H1 (cell line): ENCODE measurements around the gene C19orf25. TPM values are rescaled to one million over a fixed set of nuclear protein-coding genes. Genes with fewer than 3 reads are reported as not detected.

Experiments
- CTCF ChIA-PET: fragments of 300-600 bp; sonication (Branson Sonifier 250); formaldehyde crosslinking; loops from one replicate; lab custom pipeline; 2021; ENCODE audit not compliant: partially characterized antibody; lab: Charles Lee
- POLR2A ChIA-PET: fragments of 300-600 bp; sonication (Branson Sonifier 250); formaldehyde crosslinking; loops from one replicate; lab custom pipeline; 2021; ENCODE audit warnings: inconsistent platforms; ENCODE audit not compliant: partially characterized antibody; lab: Charles Lee
- DNase-seq, 2 experiments: peaks; one replicate each; pipeline versions ENCODE4 v3.0.0 to v3.0.0-alpha.2; 2010 to 2022; ENCODE audit warnings: low spot score in 2 of 2, low read depth in 1 of 2, mixed read lengths in 1 of 2
- FAIRE-seq: peaks from 2 replicates; lab custom pipeline; 2011; peaks lifted over from hg19 to GRCh38; lab: Jason Lieb, UNC
- H2AFZ ChIP-seq: 2 replicates; pipeline ENCODE4 v1.8.1; 2012; ENCODE audit warnings: low read length, inconsistent platforms
- H2AK5ac ChIP-seq: 2 replicates; pipeline ENCODE4 v1.6.1; 2013; ENCODE audit warnings: low read depth, low read length
- H2BK120ac ChIP-seq: replicated peaks from 2 replicates; pipeline ENCODE3; 2013; ENCODE audit warnings: low read depth, low read length, inconsistent platforms
- H2BK12ac ChIP-seq: 2 replicates; pipeline ENCODE4 v1.6.1; 2013; ENCODE audit warnings: low read depth, low read length
- H2BK15ac ChIP-seq: 2 replicates; pipeline ENCODE4 v1.6.1; 2013; ENCODE audit warnings: low read length
- H2BK20ac ChIP-seq: 2 replicates; pipeline ENCODE4 v1.6.1; 2013; ENCODE audit warnings: low read length
- H2BK5ac ChIP-seq: 2 replicates; pipeline ENCODE4 v1.6.1; 2013; ENCODE audit warnings: low read depth, low read length
- H3K14ac ChIP-seq: 2 replicates; pipeline ENCODE4 v1.6.1; 2013; ENCODE audit warnings: inconsistent platforms; ENCODE audit not compliant: insufficient read length
- H3K18ac ChIP-seq: 2 replicates; pipeline ENCODE4 v1.6.1; 2013; ENCODE audit warnings: low read length; ENCODE audit errors: extremely low read depth
- H3K23ac ChIP-seq: 2 replicates; pipeline ENCODE4 v1.6.1; 2013; ENCODE audit warnings: inconsistent platforms; ENCODE audit not compliant: insufficient read length
- H3K23me2 ChIP-seq: 2 replicates; pipeline ENCODE4 v1.6.1; 2013; ENCODE audit warnings: low read depth, low read length
- H3K27ac ChIP-seq: 2 replicates; pipeline ENCODE4 v1.6.1; 2011; ENCODE audit warnings: low read depth, low read length, inconsistent platforms
- H3K27me3 ChIP-seq, 4 experiments: replicated peaks in 1 of 4; 1 replicate in 1 of 4; 2 replicates in 3 of 4; pipeline versions ENCODE4 v1.6.1 to v1.8.1; 2011 to 2013; ENCODE audit warnings: low read length in 3 of 4, mild to moderate bottlenecking in 3 of 4, inconsistent platforms in 2 of 4, mixed read lengths in 2 of 4, moderate library complexity in 1 of 4; ENCODE audit not compliant: control insufficient read depth in 3 of 4, insufficient read depth in 3 of 4; ENCODE audit errors: extremely low read depth in 1 of 4
- H3K36me3 ChIP-seq, 4 experiments: 2 replicates each; pipeline versions ENCODE4 v1.6.1 to v1.8.1; 2011 to 2013; ENCODE audit warnings: mild to moderate bottlenecking in 4 of 4, low read length in 3 of 4, moderate library complexity in 2 of 4, control low read depth in 1 of 4, inconsistent platforms in 1 of 4; ENCODE audit not compliant: insufficient read depth in 4 of 4, control insufficient read depth in 2 of 4
- H3K4ac ChIP-seq: replicated peaks from 2 replicates; pipeline ENCODE3; 2013; ENCODE audit warnings: low read length, low read depth, mixed read lengths, inconsistent platforms; ENCODE audit not compliant: insufficient read length
- H3K4me1 ChIP-seq, 4 experiments: replicated peaks in 1 of 4; 1 replicate in 1 of 4; 2 replicates in 3 of 4; pipeline versions ENCODE4 v1.6.1 to v1.8.1; 2011 to 2013; ENCODE audit warnings: low read length in 3 of 4, inconsistent platforms in 2 of 4, mixed read lengths in 1 of 4; ENCODE audit not compliant: insufficient read depth in 4 of 4, control insufficient read depth in 3 of 4
- H3K4me2 ChIP-seq, 2 experiments: 2 replicates each; pipeline versions ENCODE4 v1.6.1 to v1.8.1; 2011 to 2013; ENCODE audit warnings: low read depth in 2 of 2, low read length in 2 of 2, control low read depth in 1 of 2, inconsistent platforms in 1 of 2, mild to moderate bottlenecking in 1 of 2; ENCODE audit not compliant: insufficient read depth in 1 of 2
- H3K4me3 ChIP-seq, 4 experiments: fragments of 200-600, 300-600 bp in 1 of 4; sonication (generic), shearing (Covaris generic), sonication (Bioruptor Twin) in 1 of 4; 2 replicates each; pipeline versions ENCODE4 v1.5.1 to v1.8.1; 2011 to 2016; ENCODE audit warnings: low read length in 4 of 4, low read depth in 3 of 4, control low read depth in 2 of 4, inconsistent platforms in 2 of 4, mild to moderate bottlenecking in 2 of 4, mixed read lengths in 1 of 4, moderate library complexity in 1 of 4; ENCODE audit not compliant: insufficient read depth in 2 of 4; ENCODE audit errors: extremely low read depth in 1 of 4
- H3K56ac ChIP-seq: replicated peaks from 2 replicates; pipeline ENCODE3; 2013; ENCODE audit warnings: low read depth, mild to moderate bottlenecking, mixed read lengths, low read length, inconsistent platforms; ENCODE audit not compliant: insufficient read length
- H3K79me1 ChIP-seq: 2 replicates; pipeline ENCODE4 v1.6.1; 2013; ENCODE audit warnings: low read depth, low read length, control low read depth
- H3K79me2 ChIP-seq, 2 experiments: 2 replicates each; pipeline versions ENCODE4 v1.6.1 to v1.8.1; 2012 to 2013; ENCODE audit warnings: low read length in 2 of 2, mild to moderate bottlenecking in 2 of 2, inconsistent platforms in 1 of 2; ENCODE audit not compliant: insufficient read depth in 2 of 2, control insufficient read depth in 1 of 2
- H3K9ac ChIP-seq, 4 experiments: replicated peaks in 1 of 4; 1 replicate in 1 of 4; 2 replicates in 3 of 4; pipeline versions ENCODE4 v1.6.1 to v1.8.1; 2011 to 2013; ENCODE audit warnings: low read depth in 3 of 4, low read length in 3 of 4, control low read depth in 2 of 4, mild to moderate bottlenecking in 2 of 4, moderate library complexity in 2 of 4, inconsistent platforms in 1 of 4; ENCODE audit errors: extremely low read depth in 1 of 4
- H3K9me3 ChIP-seq, 2 experiments: 2 replicates each; pipeline versions ENCODE4 v1.6.1 to v1.8.1; 2012 to 2013; ENCODE audit warnings: mild to moderate bottlenecking in 2 of 2, moderate library complexity in 2 of 2, control low read depth in 1 of 2, inconsistent platforms in 1 of 2, low read depth in 1 of 2, low read length in 1 of 2, mixed read lengths in 1 of 2; ENCODE audit not compliant: insufficient read depth in 2 of 2
- H4K20me1 ChIP-seq, 2 experiments: replicated peaks in 1 of 2; 2 replicates each; pipeline versions ENCODE3 to v1.8.1; 2011 to 2013; ENCODE audit warnings: inconsistent platforms in 2 of 2, low read length in 2 of 2, mild to moderate bottlenecking in 1 of 2; ENCODE audit not compliant: insufficient read depth in 2 of 2, control insufficient read depth in 1 of 2
- H4K5ac ChIP-seq: 2 replicates; pipeline ENCODE4 v1.6.1; 2013; ENCODE audit warnings: low read length, low read depth, mixed read lengths, inconsistent platforms; ENCODE audit not compliant: insufficient read length
- H4K8ac ChIP-seq: 2 replicates; pipeline ENCODE4 v1.8.0; 2013; ENCODE audit warnings: mild to moderate bottlenecking, moderate library complexity, low read length, inconsistent platforms; ENCODE audit not compliant: insufficient read depth; ENCODE audit errors: extremely low read depth
- H4K91ac ChIP-seq: replicated peaks from 2 replicates; pipeline ENCODE3; 2013; ENCODE audit warnings: low read length, mixed read lengths, inconsistent platforms; ENCODE audit not compliant: insufficient read length
- CTBP2 ChIP-seq: IDR thresholded peaks from 2 replicates; pipeline ENCODE4 v1.7.0; 2011; ENCODE audit warnings: borderline replicate concordance, mild to moderate bottlenecking, moderate library complexity, mixed read lengths, low read length; ENCODE audit not compliant: insufficient read depth, insufficient read length
- FOSL1 ChIP-seq: IDR thresholded peaks from 2 replicates; pipeline ENCODE4 v1.6.1; 2011; ENCODE audit warnings: mild to moderate bottlenecking, low read depth, low read length, moderate library complexity; ENCODE audit not compliant: insufficient read depth
- GABPA ChIP-seq: IDR thresholded peaks from 2 replicates; pipeline ENCODE4 v1.6.1; 2011; ENCODE audit warnings: mild to moderate bottlenecking, low read length, moderate library complexity, borderline replicate concordance; ENCODE audit not compliant: insufficient read depth
- MAX ChIP-seq: IDR thresholded peaks from 2 replicates; pipeline ENCODE4 v1.6.1; 2012; ENCODE audit warnings: inconsistent platforms
- SP1 ChIP-seq: IDR thresholded peaks from 2 replicates; pipeline ENCODE4 v1.6.1; 2011; ENCODE audit warnings: low read depth, low read length
- WGBS, 2 experiments: shearing (Covaris generic) in 1 of 2; methylation state at CpG; one replicate each; pipeline versions ENCODE4 v1.1.6 to v1.1.7; 2013 to 2015; ENCODE audit warnings: low lambda C conversion rate in 2 of 2, mixed read lengths in 2 of 2, inconsistent platforms in 1 of 2, low coverage in 1 of 2, missing lambda C conversion rate in 1 of 2; ENCODE audit not compliant: insufficient replicate concordance in 2 of 2, insufficient coverage in 1 of 2, insufficient read length in 1 of 2; ENCODE audit errors: extremely low coverage in 1 of 2, missing lambda C conversion rate in 1 of 2; 5-methylcytosine and 5-hydroxymethylcytosine counted together
- polyA plus RNA-seq, 7 experiments: library from polyadenylated mRNA; depleted of rRNA in 3 of 7; stranded (reverse) in 5 of 7; unstranded in 2 of 7; fragments of >200 nt in 5 of 7; fragments of 200-250 nt in 2 of 7; gene quantifications; 1 replicate in 5 of 7; 2 replicates in 1 of 7; 4 replicates in 1 of 7; pipeline versions ENCODE4 v1.2.1 to v1.2.3, GENCODE V29; 2011 to 2013; ENCODE audit warnings: missing spikeins in 2 of 7, mixed read lengths in 2 of 7
- total RNA-seq: library from RNA; stranded (reverse); fragmentation: NEBNext Ultra II Directional; extraction: Animal tissue kit (Norgen Biotek cat#: 25700); gene quantifications from 2 replicates; pipeline ENCODE4 v1.2.1, GENCODE V29; 2021

Gene C19orf25
- total and polyA plus RNA-seq, 2 of the 8 experiments (the other 6 are each of a cell fraction or from before 2014, with no cell fraction given), result 41.3 to 67.4 TPM

- Histone ChIP-seq H2BK15ac (no peak overlapping the region), H4K5ac (no peak overlapping the region), H3K9ac (no peak overlapping the region), H2AFZ (no peak overlapping the region), H3K14ac (no peak overlapping the region), H3K23ac (no peak overlapping the region), H4K20me1 (peaks cover 8 to 15% of the 10 kb centered on the region in 2 experiments), H3K4ac (no peak overlapping the region), H3K56ac (no peak overlapping the region), H4K8ac (no peak overlapping the region), H3K27ac (no peak overlapping the region), H3K4me2 (no peak overlapping the region), H3K79me1 (no peaks in the 10 kb centered on the region), H2BK12ac (no peak overlapping the region), H3K4me1 (peaks cover 0 to 3% (median 1%) of the 10 kb centered on the region in 4 experiments; a peak in 3 of 7 replicates), H4K91ac (no peak overlapping the region), H3K23me2 (peaks cover 8% of the 10 kb centered on the region; the same call in 1 of the 2 replicates), H3K18ac (no peak overlapping the region), H3K27me3 (peaks cover 19 to 31% (median 30%) of the 10 kb centered on the region in 4 experiments), H3K4me3 (no peak overlapping the region), H3K79me2 (no peaks in the 10 kb centered on the region), H3K36me3 (no peaks in the 10 kb centered on the region; a peak in 1 of 8 replicates), H2BK20ac (no peak overlapping the region), H3K9me3 (no peaks in the 10 kb centered on the region), H2BK5ac (no peak overlapping the region), H2AK5ac (no peak overlapping the region), H2BK120ac (no peak overlapping the region)
- DNase-seq, result no peak
- POLR2A ChIA-PET, result no interaction called here
- 96% methylated on average over 11 of the region's 18 CpGs; no CpG with 5 or more reads in 1 of the 2 experiments for WGBS, 2 experiments
- CTCF ChIA-PET, result no interaction called here
- FAIRE-seq, result no peak
- TF ChIP-seq GABPA (no peak), CTBP2 (no peak), FOSL1 (no peak), MAX (no peak), SP1 (no peak)
These were observed 48.1 kb upstream of the C19orf25 start for GRCh38 chr19:1526979-1527649.
